Stimulated activated CD4-positive, alpha-beta T cell treated with anti-CD3 and anti-CD28 coated beads, TNF-alpha, amount 100 ng/mL, for 48 hours (primary cell): ENCODE results near the gene IKBIP.
"Not testable (repeated sequence)": the region's sequence is repeated elsewhere in the genome, so short reads cannot be mapped to it uniquely, and the experiment has no call there.

Experiments used
- DNase-seq, 3 donors: peaks; one replicate each; pipeline ENCODE4 v3.0.0-alpha.2; 2020; ENCODE audit warnings: low read depth in 3 of 3

The IKBIP gene

DNA sequence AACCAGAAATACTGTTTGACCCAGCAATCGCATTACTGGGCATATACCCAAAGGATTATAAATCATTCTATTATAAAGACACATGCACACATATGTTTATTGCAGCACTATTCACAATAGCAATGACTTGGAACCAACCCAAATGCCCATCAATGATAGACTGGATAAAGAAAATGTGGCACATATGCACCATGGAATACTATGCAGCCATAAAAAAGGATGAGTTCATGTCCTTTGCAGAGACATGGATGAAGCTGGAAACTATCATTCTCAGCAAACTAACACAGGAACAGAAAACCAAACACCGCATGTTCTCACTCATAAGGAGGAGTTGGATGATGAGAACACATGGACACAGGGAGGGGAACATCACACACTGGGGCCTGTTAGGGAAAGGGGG is 67.8 kb downstream of the IKBIP start:
- DNase-seq: not testable (repeated sequence)

DNA sequence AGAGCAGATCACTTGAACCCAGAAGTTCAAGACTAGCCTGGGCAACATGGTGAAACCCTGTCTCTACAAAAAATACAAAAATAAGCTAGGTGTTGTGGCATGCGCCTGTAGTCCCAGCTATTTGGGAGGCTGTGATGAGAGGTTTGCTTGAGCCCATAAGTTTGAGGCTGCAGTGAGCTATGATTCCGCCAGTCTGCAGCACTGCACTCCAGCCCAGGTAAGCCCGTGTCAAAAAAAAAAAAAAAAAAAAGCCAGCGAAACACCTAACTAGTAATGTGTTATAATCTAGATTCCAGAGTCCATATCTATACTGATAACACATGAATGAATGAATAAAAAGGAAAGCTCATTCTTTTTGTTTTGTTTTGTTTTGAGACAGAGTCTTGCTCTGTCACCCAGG is 69.6 kb downstream of the IKBIP start:
- no peak for DNase-seq
